ENCODE data around the gene CALR.

The CALR gene

DNA sequence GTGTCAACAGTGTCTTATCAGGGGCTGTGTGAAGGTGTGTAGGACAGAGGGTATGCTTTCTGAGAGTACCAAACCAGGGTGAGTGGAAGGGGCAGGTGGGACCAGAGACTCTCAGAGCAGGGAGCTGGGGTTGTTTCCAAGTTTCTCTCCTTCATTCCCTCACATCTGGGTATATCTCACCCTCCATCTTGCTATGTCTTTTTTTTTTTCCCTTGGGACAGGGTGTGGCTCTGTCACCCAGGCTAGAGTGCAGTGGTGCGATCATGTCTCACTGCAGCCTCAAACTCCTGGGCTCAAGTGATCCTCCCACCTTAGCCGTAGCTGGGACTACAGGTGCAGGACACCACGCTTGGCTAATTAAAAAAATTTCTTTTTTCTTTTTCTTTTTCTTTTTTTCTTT, 41.6 kb downstream of the CALR start:
- Histone ChIP-seq H3K4me3 (ENCODE audit: low read depth in 1 of 5, low read length in 5 of 5) (no peak overlapping the region), H3K27me3 (ENCODE audit: control insufficient read depth in 5 of 5, insufficient read depth in 4 of 5, low read length in 5 of 5) (no peaks in the 10 kb centered on the region), H3K9me3 (ENCODE audit: control insufficient read depth in 5 of 5, low read length in 5 of 5) (no peaks in the 10 kb centered on the region), H3K9ac (ENCODE audit: low read length in 5 of 5) (no peak overlapping the region), H3K4me1 (ENCODE audit: control insufficient read depth in 5 of 5, insufficient read depth in 5 of 5, low read length in 5 of 5) (peaks cover 7 to 23% (median 16%) of the 10 kb centered on the region in 5 donors), H3K36me3 (ENCODE audit: control insufficient read depth in 5 of 5, insufficient read depth in 5 of 5, low read length in 5 of 5) (no peaks in the 10 kb centered on the region), H3K27ac (ENCODE audit: low read depth, low read length) (no peak overlapping the region)

DNA sequence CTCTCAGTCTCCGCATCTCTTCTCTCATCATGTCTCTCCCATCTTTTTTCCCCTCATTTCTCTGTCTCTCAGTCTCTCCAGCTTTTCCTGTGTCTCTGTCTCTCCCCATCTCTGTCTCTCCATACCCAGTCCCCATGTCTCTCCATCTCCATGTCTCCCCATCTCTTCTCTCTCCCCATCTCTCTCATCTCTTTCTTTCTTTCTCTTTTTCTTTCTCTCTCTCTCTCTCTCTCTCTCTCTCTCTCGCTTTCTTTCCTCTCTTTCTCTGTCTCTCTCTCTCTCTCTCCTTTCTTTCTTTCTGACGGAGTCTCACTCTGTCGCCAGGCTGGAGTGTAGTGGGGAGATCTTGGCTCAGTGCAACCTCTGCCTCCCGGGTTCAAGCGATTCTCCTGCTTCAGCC, 44.2 kb downstream of the CALR start:
- Histone ChIP-seq H3K9me3 (ENCODE audit: control insufficient read depth in 5 of 5, low read length in 5 of 5) (no peaks in the 10 kb centered on the region), H3K27ac (ENCODE audit: low read depth, low read length) (no peak overlapping the region), H3K9ac (ENCODE audit: low read length in 5 of 5) (no peak overlapping the region), H3K36me3 (ENCODE audit: control insufficient read depth in 5 of 5, insufficient read depth in 5 of 5, low read length in 5 of 5) (no peaks in the 10 kb centered on the region), H3K4me3 (ENCODE audit: low read depth in 1 of 5, low read length in 5 of 5) (no peak overlapping the region), H3K27me3 (ENCODE audit: control insufficient read depth in 5 of 5, insufficient read depth in 4 of 5, low read length in 5 of 5) (no peaks in the 10 kb centered on the region), H3K4me1 (ENCODE audit: control insufficient read depth in 5 of 5, insufficient read depth in 5 of 5, low read length in 5 of 5) (peaks cover 14 to 32% (median 24%) of the 10 kb centered on the region in 5 donors)

DNA sequence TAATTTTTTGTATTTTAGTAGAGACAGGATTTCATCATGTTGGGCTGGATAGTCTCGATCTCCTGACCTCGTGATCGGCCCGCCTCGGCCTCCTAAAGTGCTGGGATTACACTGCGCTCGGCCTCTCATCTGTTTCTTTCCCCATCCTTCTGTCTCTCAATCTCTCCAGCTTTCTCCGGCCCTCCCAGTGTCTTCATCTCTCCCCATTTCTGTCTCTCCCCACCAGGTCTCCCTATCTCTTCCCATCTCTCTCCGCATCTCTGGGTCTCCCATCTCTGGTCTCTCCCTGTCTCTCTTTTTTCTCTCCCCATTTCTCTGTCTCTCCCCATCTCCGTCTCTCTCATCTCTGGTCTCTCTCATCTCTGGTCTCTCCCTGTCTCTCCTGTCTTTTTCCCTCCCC, 44.7 kb downstream of the CALR start:
- H3K9me3 ChIP-seq (ENCODE audit: control insufficient read depth in 5 of 5, low read length in 5 of 5), result no peaks in the 10 kb centered on the region
- H3K4me3 ChIP-seq (ENCODE audit: low read depth in 1 of 5, low read length in 5 of 5), result peak overlapping the region in 4 of 5 donors; percentile 36 to 48 (median 42)
- H3K27me3 ChIP-seq (ENCODE audit: control insufficient read depth in 5 of 5, insufficient read depth in 4 of 5, low read length in 5 of 5), result no peaks in the 10 kb centered on the region
- H3K4me1 ChIP-seq (ENCODE audit: control insufficient read depth in 5 of 5, insufficient read depth in 5 of 5, low read length in 5 of 5), result peaks cover 12 to 30% (median 23%) of the 10 kb centered on the region in 5 donors
- H3K9ac ChIP-seq (ENCODE audit: low read length in 5 of 5), result no peak overlapping the region
- no peak overlapping the region for H3K27ac ChIP-seq (ENCODE audit: low read depth, low read length)
- H3K36me3 ChIP-seq (ENCODE audit: control insufficient read depth in 5 of 5, insufficient read depth in 5 of 5, low read length in 5 of 5), result no peaks in the 10 kb centered on the region

DNA sequence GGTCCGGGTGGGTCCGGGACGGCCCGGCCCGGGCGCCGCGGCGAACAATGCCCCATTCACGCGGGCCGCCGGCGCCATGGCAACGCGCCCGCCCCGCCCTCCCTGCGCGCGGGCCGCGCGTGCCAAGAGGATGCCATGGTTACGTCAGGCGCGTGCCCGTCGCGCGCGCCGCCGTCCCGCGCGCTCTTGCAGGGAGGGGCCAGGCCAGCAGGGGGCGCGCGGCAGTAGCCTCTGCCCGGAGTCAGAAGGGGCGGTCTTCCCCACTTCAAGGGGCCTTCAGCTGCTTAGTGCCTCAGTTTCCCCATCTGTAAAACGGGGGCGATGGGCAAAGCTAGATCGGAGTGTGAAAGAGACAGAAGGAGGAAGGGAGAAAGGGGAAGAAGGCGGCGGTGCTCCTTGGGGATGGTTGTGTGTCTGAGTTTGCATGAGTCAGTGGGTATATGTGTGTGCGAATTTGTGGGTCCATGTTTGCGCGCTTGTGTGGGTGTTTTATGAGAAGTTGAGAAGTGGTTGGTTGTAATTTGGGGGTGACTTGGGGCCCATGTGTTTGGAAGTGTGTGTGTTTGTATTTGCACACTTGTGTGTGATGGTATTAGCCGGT, 45.2 kb downstream of the CALR start:
- no peaks in the 10 kb centered on the region for H3K9me3 ChIP-seq (ENCODE audit: control insufficient read depth in 5 of 5, low read length in 5 of 5)
- H3K36me3 ChIP-seq (ENCODE audit: control insufficient read depth in 5 of 5, insufficient read depth in 5 of 5, low read length in 5 of 5), result no peaks in the 10 kb centered on the region
- H3K27ac ChIP-seq (ENCODE audit: low read depth, low read length), result no peak overlapping the region
- H3K9ac ChIP-seq (ENCODE audit: low read length in 5 of 5), result no peak overlapping the region
- H3K27me3 ChIP-seq (ENCODE audit: control insufficient read depth in 5 of 5, insufficient read depth in 4 of 5, low read length in 5 of 5), result no peaks in the 10 kb centered on the region
- H3K4me3 ChIP-seq (ENCODE audit: low read depth in 1 of 5, low read length in 5 of 5), result peak overlapping the region in 2 of 5 donors; percentile 36 to 48
- peaks cover 11 to 29% (median 21%) of the 10 kb centered on the region in 5 donors for H3K4me1 ChIP-seq (ENCODE audit: control insufficient read depth in 5 of 5, insufficient read depth in 5 of 5, low read length in 5 of 5)

DNA sequence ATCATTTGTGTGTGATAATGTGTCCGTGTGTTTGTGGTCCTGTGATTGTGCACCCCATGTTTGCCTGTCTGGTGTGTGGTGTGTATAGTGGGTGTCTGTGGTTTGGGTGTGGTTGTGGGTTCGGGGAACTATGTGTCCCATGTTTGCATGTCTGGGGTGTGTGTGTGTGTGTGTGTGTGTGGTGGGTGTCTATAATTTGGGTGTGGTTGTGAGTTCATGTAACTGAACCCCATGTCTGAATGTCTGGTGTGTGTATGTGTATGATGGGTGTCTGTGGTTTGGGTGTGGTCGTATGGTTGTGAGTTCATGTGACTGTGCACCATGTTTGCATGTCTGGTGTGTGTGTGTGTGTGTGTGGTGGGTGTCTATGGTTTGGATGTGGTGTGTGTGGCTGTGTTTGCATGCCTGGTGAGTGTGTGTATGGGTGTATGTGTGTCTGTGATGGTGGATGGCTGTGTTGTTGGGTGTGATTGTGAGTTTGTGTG, 45.8 kb downstream of the CALR start:
- no peak overlapping the region for H3K27ac ChIP-seq (ENCODE audit: low read depth, low read length)
- no peak overlapping the region for H3K4me3 ChIP-seq (ENCODE audit: low read depth in 1 of 5, low read length in 5 of 5)
- peaks cover 11 to 29% (median 21%) of the 10 kb centered on the region in 5 donors for H3K4me1 ChIP-seq (ENCODE audit: control insufficient read depth in 5 of 5, insufficient read depth in 5 of 5, low read length in 5 of 5)
- no peak overlapping the region for H3K9ac ChIP-seq (ENCODE audit: low read length in 5 of 5)
- H3K9me3 ChIP-seq (ENCODE audit: control insufficient read depth in 5 of 5, low read length in 5 of 5), result no peaks in the 10 kb centered on the region
- H3K27me3 ChIP-seq (ENCODE audit: control insufficient read depth in 5 of 5, insufficient read depth in 4 of 5, low read length in 5 of 5), result no peaks in the 10 kb centered on the region
- H3K36me3 ChIP-seq (ENCODE audit: control insufficient read depth in 5 of 5, insufficient read depth in 5 of 5, low read length in 5 of 5), result no peaks in the 10 kb centered on the region

DNA sequence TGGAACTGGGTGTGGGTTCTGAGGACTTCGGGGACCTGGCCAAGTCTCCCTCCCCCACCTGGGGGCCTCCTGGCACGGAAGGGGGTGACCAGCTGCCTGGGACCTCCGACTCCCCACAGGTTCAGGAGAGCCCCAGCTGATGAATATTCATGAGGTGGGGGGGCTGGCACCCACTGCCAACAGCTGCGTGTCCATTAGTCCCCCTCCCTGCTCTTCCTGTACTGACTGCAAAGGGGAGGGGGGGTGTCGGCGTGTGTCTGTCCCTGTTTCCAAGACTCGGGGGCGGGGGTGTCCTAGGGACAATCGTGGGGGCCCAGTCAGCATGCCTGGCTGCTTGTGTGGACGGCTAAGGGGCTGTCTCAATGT, 46.3 kb downstream of the CALR start:
- Histone ChIP-seq H3K4me3 (ENCODE audit: low read depth in 1 of 5, low read length in 5 of 5) (no peak overlapping the region), H3K9me3 (ENCODE audit: control insufficient read depth in 5 of 5, low read length in 5 of 5) (no peaks in the 10 kb centered on the region), H3K36me3 (ENCODE audit: control insufficient read depth in 5 of 5, insufficient read depth in 5 of 5, low read length in 5 of 5) (no peaks in the 10 kb centered on the region), H3K9ac (ENCODE audit: low read length in 5 of 5) (no peak overlapping the region), H3K4me1 (ENCODE audit: control insufficient read depth in 5 of 5, insufficient read depth in 5 of 5, low read length in 5 of 5) (peaks cover 11 to 29% (median 21%) of the 10 kb centered on the region in 5 donors), H3K27me3 (ENCODE audit: control insufficient read depth in 5 of 5, insufficient read depth in 4 of 5, low read length in 5 of 5) (no peaks in the 10 kb centered on the region), H3K27ac (ENCODE audit: low read depth, low read length) (peak overlapping the region; percentile 30)

DNA sequence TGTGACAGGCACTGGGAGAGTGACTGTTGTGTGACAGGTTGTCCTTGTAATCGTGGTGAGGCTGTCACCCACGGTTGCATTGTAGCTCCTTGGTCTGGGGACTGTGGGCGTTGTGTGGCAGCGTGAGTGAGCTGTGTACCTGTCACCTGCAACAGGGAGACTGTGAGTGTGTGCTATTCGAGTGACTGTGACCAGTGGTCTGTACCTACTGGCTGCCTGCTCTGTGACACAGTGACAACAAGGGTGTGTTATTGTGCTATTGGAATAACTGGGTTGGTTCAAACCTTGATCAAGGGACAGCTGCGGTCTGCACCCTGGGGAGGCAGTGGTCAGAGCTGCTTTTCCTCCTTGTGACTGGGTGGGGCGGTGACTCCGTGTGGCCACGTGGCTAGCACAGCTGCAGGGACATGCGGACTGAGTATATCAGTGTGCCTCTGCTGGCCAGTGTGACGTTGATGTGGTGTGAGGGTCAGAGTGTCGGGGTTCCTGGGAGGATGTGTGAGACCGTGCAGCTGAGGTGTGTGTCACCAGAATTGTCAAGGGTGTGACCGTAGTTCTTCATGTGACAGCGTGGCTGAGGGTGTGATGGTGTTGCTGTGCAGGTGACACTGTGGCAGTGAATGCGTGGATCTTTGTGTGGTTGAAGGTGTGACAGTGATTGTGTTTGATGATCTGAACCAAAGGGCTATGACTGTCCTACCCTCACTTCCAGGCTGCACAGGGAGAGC, 46.8 kb downstream of the CALR start:
- Histone ChIP-seq H3K27ac (ENCODE audit: low read depth, low read length) (peak overlapping the region; percentile 30), H3K4me3 (ENCODE audit: low read depth in 1 of 5, low read length in 5 of 5) (peak overlapping the region in 1 of 5 donors; percentile 10), H3K9ac (ENCODE audit: low read length in 5 of 5) (no peak overlapping the region), H3K36me3 (ENCODE audit: control insufficient read depth in 5 of 5, insufficient read depth in 5 of 5, low read length in 5 of 5) (no peaks in the 10 kb centered on the region), H3K9me3 (ENCODE audit: control insufficient read depth in 5 of 5, low read length in 5 of 5) (no peaks in the 10 kb centered on the region), H3K4me1 (ENCODE audit: control insufficient read depth in 5 of 5, insufficient read depth in 5 of 5, low read length in 5 of 5) (peaks cover 11 to 29% (median 21%) of the 10 kb centered on the region in 5 donors), H3K27me3 (ENCODE audit: control insufficient read depth in 5 of 5, insufficient read depth in 4 of 5, low read length in 5 of 5) (no peaks in the 10 kb centered on the region)

DNA sequence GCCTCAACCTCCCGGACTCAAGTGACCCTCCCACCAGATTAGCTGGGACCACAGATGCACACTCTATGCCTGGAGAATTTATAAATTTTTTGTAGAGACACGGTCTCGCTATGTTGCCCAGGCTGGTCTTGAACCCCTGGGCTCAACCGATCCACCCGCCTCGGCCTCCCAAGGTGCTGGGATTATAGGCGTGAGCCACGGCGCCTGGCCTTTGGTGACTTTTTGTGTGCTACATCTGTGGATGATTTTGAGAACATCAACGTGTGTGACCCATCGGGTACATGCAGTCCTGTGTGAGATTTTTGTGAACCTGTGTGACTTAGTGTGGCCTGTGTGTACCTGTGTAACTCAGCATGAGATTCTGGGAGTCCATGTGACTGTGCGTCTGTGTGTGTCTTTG, 48.3 kb downstream of the CALR start:
- Histone ChIP-seq H3K27me3 (ENCODE audit: control insufficient read depth in 5 of 5, insufficient read depth in 4 of 5, low read length in 5 of 5) (no peaks in the 10 kb centered on the region), H3K4me3 (ENCODE audit: low read depth in 1 of 5, low read length in 5 of 5) (no peak overlapping the region), H3K9ac (ENCODE audit: low read length in 5 of 5) (no peak overlapping the region), H3K4me1 (ENCODE audit: control insufficient read depth in 5 of 5, insufficient read depth in 5 of 5, low read length in 5 of 5) (peaks cover 11 to 29% (median 21%) of the 10 kb centered on the region in 5 donors), H3K36me3 (ENCODE audit: control insufficient read depth in 5 of 5, insufficient read depth in 5 of 5, low read length in 5 of 5) (no peaks in the 10 kb centered on the region), H3K27ac (ENCODE audit: low read depth, low read length) (no peak overlapping the region), H3K9me3 (ENCODE audit: control insufficient read depth in 5 of 5, low read length in 5 of 5) (no peaks in the 10 kb centered on the region)

DNA sequence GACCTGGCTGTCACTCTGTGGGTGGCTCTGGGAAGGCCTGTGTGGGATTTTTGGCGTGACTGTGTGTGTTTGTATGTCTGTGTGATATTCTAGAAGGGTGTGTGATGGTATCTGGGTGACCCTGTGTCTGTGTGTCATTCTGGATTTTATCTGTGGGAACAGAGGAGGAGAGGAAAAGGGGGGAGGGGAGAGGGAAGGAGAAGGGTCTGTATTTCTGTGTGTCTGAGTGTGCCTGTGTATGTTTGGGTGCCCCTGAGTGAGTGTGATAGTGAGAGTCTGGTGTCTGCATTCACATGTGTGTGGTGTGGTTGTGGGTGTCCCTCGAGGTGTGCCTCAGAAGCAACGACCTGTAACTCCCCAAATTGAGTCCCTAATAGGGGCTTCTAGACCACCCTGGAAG, 48.8 kb downstream of the CALR start:
- Histone ChIP-seq H3K27me3 (ENCODE audit: control insufficient read depth in 5 of 5, insufficient read depth in 4 of 5, low read length in 5 of 5) (no peaks in the 10 kb centered on the region), H3K4me3 (ENCODE audit: low read depth in 1 of 5, low read length in 5 of 5) (no peak overlapping the region), H3K9ac (ENCODE audit: low read length in 5 of 5) (no peak overlapping the region), H3K4me1 (ENCODE audit: control insufficient read depth in 5 of 5, insufficient read depth in 5 of 5, low read length in 5 of 5) (peaks cover 11 to 29% (median 21%) of the 10 kb centered on the region in 5 donors), H3K27ac (ENCODE audit: low read depth, low read length) (no peak overlapping the region), H3K36me3 (ENCODE audit: control insufficient read depth in 5 of 5, insufficient read depth in 5 of 5, low read length in 5 of 5) (no peaks in the 10 kb centered on the region), H3K9me3 (ENCODE audit: control insufficient read depth in 5 of 5, low read length in 5 of 5) (no peaks in the 10 kb centered on the region)

DNA sequence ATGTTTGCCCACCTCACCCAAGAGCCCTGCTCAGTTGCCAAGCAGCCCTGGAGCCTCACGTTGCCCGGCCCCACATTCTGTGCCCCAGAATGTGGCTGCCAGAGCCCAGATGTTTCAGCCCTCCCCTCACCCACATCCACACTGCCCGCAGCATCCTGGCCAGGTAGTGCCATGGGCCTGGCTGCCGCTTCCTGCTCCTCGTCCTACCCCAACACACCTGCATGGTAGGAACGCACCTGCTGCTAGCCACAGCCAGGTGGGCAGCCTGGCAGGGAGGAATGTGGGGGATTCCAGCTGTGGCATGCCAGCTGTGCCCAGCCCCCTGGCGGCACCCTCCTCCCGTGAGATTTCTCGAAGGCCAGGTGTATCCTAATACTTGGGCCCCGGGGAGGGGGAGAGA, 49.4 kb downstream of the CALR start:
- Histone ChIP-seq H3K4me1 (ENCODE audit: control insufficient read depth in 5 of 5, insufficient read depth in 5 of 5, low read length in 5 of 5) (peaks cover 11 to 29% (median 21%) of the 10 kb centered on the region in 5 donors), H3K9ac (ENCODE audit: low read length in 5 of 5) (no peak overlapping the region), H3K27me3 (ENCODE audit: control insufficient read depth in 5 of 5, insufficient read depth in 4 of 5, low read length in 5 of 5) (no peaks in the 10 kb centered on the region)

More for the DNA sequence above, 49.4 kb downstream of the CALR start:
- no peak overlapping the region for H3K4me3 ChIP-seq (ENCODE audit: low read depth in 1 of 5, low read length in 5 of 5)
- no peak overlapping the region for H3K27ac ChIP-seq (ENCODE audit: low read depth, low read length)
- H3K36me3 ChIP-seq (ENCODE audit: control insufficient read depth in 5 of 5, insufficient read depth in 5 of 5, low read length in 5 of 5), result no peaks in the 10 kb centered on the region
- no peaks in the 10 kb centered on the region for H3K9me3 ChIP-seq (ENCODE audit: control insufficient read depth in 5 of 5, low read length in 5 of 5)
